ENCODE data around the gene TMEM108.

TMEM108 gene

DNA sequence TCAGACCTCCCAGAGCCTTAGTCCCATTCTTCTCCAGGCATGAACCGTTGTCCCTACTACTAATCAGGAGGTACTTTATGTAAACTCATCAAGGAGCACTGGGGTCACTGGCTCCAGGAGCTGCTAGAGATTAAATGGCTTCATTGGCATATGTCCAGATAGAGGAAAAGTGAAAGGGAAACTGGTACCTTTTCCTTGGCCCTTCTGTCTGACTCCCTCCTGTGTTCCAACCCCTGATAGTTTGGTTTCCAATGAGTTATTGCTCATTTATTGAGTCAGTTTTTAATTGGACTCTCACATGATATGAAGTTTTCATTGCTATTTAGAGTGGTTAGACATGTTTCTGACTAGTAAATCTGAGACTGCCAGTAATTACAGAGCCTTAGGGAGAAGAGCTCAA lies 231.2 kb downstream of the TMEM108 start:
- H3K9me3 Mint-ChIP-seq: no peaks in the 10 kb centered on the region
- no peaks in the 10 kb centered on the region for H3K36me3 Mint-ChIP-seq (ENCODE audit: low read depth)
- no peak for DNase-seq
- peaks cover 30% of the 10 kb centered on the region for H3K27me3 Mint-ChIP-seq
- peaks cover 4% of the 10 kb centered on the region for H3K4me1 Mint-ChIP-seq (ENCODE audit: low read depth)
- H3K27ac Mint-ChIP-seq: no peak overlapping the region
- no peak overlapping the region for H3K4me3 Mint-ChIP-seq

- DNase-seq: no peak
- no peak overlapping the region for H3K27ac Mint-ChIP-seq
- H3K36me3 Mint-ChIP-seq (ENCODE audit: low read depth): no peaks in the 10 kb centered on the region
- no peaks in the 10 kb centered on the region for H3K9me3 Mint-ChIP-seq
- H3K4me1 Mint-ChIP-seq (ENCODE audit: low read depth): peaks cover 4% of the 10 kb centered on the region
- peaks cover 22% of the 10 kb centered on the region for H3K27me3 Mint-ChIP-seq
- no peak overlapping the region for H3K4me3 Mint-ChIP-seq
Measured at GRCh38 chr3:133270631-133271030, 232.4 kb downstream of the TMEM108 start.

DNA sequence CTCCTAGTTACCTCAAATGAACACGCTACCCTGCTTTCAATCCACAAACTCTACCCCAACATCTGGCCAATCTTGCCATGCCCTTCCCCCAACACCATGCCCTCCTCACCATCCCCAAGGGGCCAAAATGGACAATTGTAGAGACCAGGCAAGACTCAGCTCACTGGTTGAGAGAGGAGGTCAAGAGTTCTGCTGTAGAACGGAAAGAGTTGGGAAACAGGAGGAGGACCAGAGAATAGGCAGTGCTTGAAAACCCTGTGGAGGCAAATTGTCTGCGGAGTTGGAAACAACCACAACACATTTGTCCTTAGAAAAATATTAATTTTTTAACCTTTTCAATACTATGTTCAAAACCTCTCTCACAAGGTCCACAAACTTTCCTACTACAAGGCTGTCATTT lies 232.9 kb downstream of the TMEM108 start:
- H3K27ac Mint-ChIP-seq: no peak overlapping the region
- no peaks in the 10 kb centered on the region for H3K9me3 Mint-ChIP-seq
- H3K4me3 Mint-ChIP-seq: no peak overlapping the region
- DNase-seq: no peak
- no peaks in the 10 kb centered on the region for H3K36me3 Mint-ChIP-seq (ENCODE audit: low read depth)
- H3K27me3 Mint-ChIP-seq: peaks cover 20% of the 10 kb centered on the region
- peaks cover 4% of the 10 kb centered on the region for H3K4me1 Mint-ChIP-seq (ENCODE audit: low read depth)

- no peaks in the 10 kb centered on the region for H3K36me3 Mint-ChIP-seq (ENCODE audit: low read depth)
- no peak overlapping the region for H3K27ac Mint-ChIP-seq
- H3K9me3 Mint-ChIP-seq: no peaks in the 10 kb centered on the region
- DNase-seq: no peak
- H3K27me3 Mint-ChIP-seq: peaks cover 15% of the 10 kb centered on the region
- H3K4me1 Mint-ChIP-seq (ENCODE audit: low read depth): peaks cover 4% of the 10 kb centered on the region
- no peak overlapping the region for H3K4me3 Mint-ChIP-seq
Measured at GRCh38 chr3:133271539-133271938, 233.3 kb downstream of the TMEM108 start.

- H3K36me3 Mint-ChIP-seq (ENCODE audit: low read depth): no peaks in the 10 kb centered on the region
- H3K4me1 Mint-ChIP-seq (ENCODE audit: low read depth): peaks cover 6% of the 10 kb centered on the region
- no peak for DNase-seq
- H3K9me3 Mint-ChIP-seq: no peaks in the 10 kb centered on the region
- no peak overlapping the region for H3K27ac Mint-ChIP-seq
- no peak overlapping the region for H3K4me3 Mint-ChIP-seq
- H3K27me3 Mint-ChIP-seq: peaks cover 15% of the 10 kb centered on the region
Measured at GRCh38 chr3:133273346-133273745, 235.2 kb downstream of the TMEM108 start.

- no peak for DNase-seq
- H3K4me3 Mint-ChIP-seq: no peak overlapping the region
- no peaks in the 10 kb centered on the region for H3K36me3 Mint-ChIP-seq (ENCODE audit: low read depth)
- H3K27ac Mint-ChIP-seq: no peak overlapping the region
- H3K4me1 Mint-ChIP-seq (ENCODE audit: low read depth): peaks cover 6% of the 10 kb centered on the region
- no peaks in the 10 kb centered on the region for H3K9me3 Mint-ChIP-seq
- H3K27me3 Mint-ChIP-seq: peaks cover 15% of the 10 kb centered on the region
Measured at GRCh38 chr3:133274477-133274876, 236.3 kb downstream of the TMEM108 start.

DNA sequence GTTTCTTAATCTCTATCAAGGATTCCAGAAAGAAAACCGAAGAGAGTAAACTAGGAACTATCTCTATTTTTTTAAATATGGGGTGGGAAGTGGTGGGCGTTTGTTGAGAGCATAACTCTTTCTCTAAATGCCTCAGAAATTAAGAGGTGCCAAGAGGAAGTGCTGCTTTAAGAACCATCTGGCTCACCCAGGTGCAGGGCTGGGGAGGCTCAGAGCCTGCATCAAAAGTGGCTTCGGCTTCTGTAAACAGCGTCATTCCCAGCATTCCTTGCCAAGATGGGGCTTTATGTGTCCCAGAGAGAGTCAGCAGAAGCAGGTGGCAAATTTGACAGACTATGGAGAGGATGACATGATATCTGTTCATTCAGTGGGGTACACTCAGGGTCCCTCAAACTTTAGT lies 238.4 kb downstream of the TMEM108 start:
- Mint-ChIP-seq H3K27me3 (peaks cover 7% of the 10 kb centered on the region), H3K27ac (no peak overlapping the region), H3K9me3 (no peaks in the 10 kb centered on the region), H3K4me3 (no peak overlapping the region), H3K4me1 (ENCODE audit: low read depth) (peaks cover 6% of the 10 kb centered on the region), H3K36me3 (ENCODE audit: low read depth) (no peaks in the 10 kb centered on the region)
- DNase-seq: no peak

- DNase-seq: no peak
- H3K27ac Mint-ChIP-seq: no peak overlapping the region
- peaks cover 7% of the 10 kb centered on the region for H3K27me3 Mint-ChIP-seq
- no peaks in the 10 kb centered on the region for H3K9me3 Mint-ChIP-seq
- no peak overlapping the region for H3K4me3 Mint-ChIP-seq
- H3K4me1 Mint-ChIP-seq (ENCODE audit: low read depth): peaks cover 6% of the 10 kb centered on the region
- H3K36me3 Mint-ChIP-seq (ENCODE audit: low read depth): no peaks in the 10 kb centered on the region
Measured at GRCh38 chr3:133277813-133278212, 239.6 kb downstream of the TMEM108 start.

DNA sequence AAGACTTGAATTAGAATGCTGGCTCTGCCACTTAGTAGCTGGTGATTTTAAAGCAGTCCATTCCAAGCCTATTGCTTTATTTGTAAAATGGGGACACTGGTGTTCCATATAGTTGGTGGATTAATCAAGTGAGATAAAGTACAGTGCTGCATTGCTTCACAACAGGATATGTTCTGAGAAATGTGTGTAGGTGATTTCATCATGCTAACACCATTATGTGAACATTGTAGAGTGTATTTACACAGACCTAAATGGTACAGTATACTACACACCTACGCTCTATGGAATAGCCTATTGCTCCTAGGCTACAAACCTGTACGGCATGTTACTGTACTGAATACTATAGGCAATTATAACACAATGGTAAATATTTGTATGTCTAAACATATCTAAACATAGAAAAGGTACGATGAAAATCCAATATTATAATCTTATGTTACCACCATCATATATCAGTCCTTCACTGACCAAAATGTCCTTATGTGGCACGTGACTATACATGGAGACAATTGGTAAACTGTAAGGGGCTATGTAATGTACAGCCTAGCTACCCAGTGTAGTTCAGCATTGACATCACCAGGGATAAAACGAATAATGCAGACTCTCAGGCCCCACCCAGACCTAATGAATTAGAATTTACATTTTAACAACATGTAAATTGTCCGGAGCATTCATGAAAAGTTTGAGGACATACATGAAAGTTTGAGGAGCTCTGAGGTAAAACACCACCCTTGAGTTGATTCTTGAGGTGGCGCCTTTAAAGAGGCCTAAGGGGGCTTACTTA lies 240.3 kb downstream of the TMEM108 start:
- no peak overlapping the region for H3K27ac Mint-ChIP-seq
- no peaks in the 10 kb centered on the region for H3K36me3 Mint-ChIP-seq (ENCODE audit: low read depth)
- no peaks in the 10 kb centered on the region for H3K9me3 Mint-ChIP-seq
- H3K4me1 Mint-ChIP-seq (ENCODE audit: low read depth): peaks cover 5% of the 10 kb centered on the region
- H3K27me3 Mint-ChIP-seq: peaks cover 6% of the 10 kb centered on the region
- H3K4me3 Mint-ChIP-seq: no peak overlapping the region
- DNase-seq: no peak

- Mint-ChIP-seq H3K27me3 (peaks cover 4% of the 10 kb centered on the region), H3K4me1 (ENCODE audit: low read depth) (peaks cover 2% of the 10 kb centered on the region), H3K36me3 (ENCODE audit: low read depth) (no peaks in the 10 kb centered on the region), H3K9me3 (no peaks in the 10 kb centered on the region), H3K4me3 (no peak overlapping the region), H3K27ac (no peak overlapping the region)
- DNase-seq: no peak
Measured at GRCh38 chr3:133280586-133280985, 242.4 kb downstream of the TMEM108 start.

GRCh38 chr3:133282236-133282635 lies 244.0 kb downstream of the TMEM108 start:
- DNase-seq: no peak
- Mint-ChIP-seq H3K27ac (no peak overlapping the region), H3K4me3 (no peak overlapping the region), H3K27me3 (peaks cover 10% of the 10 kb centered on the region), H3K9me3 (no peaks in the 10 kb centered on the region), H3K36me3 (ENCODE audit: low read depth) (no peaks in the 10 kb centered on the region), H3K4me1 (ENCODE audit: low read depth) (no peaks in the 10 kb centered on the region)

- H3K4me3 Mint-ChIP-seq: no peak overlapping the region
- H3K36me3 Mint-ChIP-seq (ENCODE audit: low read depth): no peaks in the 10 kb centered on the region
- no peaks in the 10 kb centered on the region for H3K9me3 Mint-ChIP-seq
- H3K27me3 Mint-ChIP-seq: peaks cover 18% of the 10 kb centered on the region
- H3K4me1 Mint-ChIP-seq (ENCODE audit: low read depth): no peaks in the 10 kb centered on the region
- no peak for DNase-seq
- H3K27ac Mint-ChIP-seq: no peak overlapping the region
Measured at GRCh38 chr3:133283958-133284807, 246.0 kb downstream of the TMEM108 start.

- Mint-ChIP-seq H3K9me3 (no peaks in the 10 kb centered on the region), H3K27me3 (peaks cover 24% of the 10 kb centered on the region), H3K36me3 (ENCODE audit: low read depth) (no peaks in the 10 kb centered on the region), H3K4me1 (ENCODE audit: low read depth) (no peaks in the 10 kb centered on the region), H3K27ac (no peak overlapping the region), H3K4me3 (no peak overlapping the region)
- DNase-seq: no peak
Measured at GRCh38 chr3:133289322-133289721, 251.1 kb downstream of the TMEM108 start.

DNA sequence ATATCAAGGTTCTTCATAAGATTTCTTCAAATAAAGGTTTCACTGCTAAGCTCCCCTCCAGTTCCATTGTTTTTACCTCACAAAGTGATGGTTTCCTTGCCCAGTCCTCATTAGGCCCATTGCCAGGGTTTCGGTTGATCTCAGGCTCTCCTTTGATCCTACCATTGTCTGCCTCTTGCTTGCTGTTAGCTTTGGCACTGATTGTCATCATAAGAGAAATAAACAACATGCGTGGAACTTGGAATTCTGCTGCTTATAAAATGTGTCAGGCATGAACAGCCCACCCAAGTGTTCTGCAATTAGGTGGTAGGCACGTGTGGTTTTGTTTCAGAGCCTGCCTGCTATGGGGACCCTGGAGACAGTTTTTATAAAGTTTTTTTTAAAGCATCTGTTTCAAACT lies 254.1 kb downstream of the TMEM108 start:
- no peak for DNase-seq
- no peak overlapping the region for H3K27ac Mint-ChIP-seq
- H3K4me1 Mint-ChIP-seq (ENCODE audit: low read depth): peaks cover 2% of the 10 kb centered on the region
- no peaks in the 10 kb centered on the region for H3K9me3 Mint-ChIP-seq
- no peak overlapping the region for H3K4me3 Mint-ChIP-seq
- H3K36me3 Mint-ChIP-seq (ENCODE audit: low read depth): no peaks in the 10 kb centered on the region
- H3K27me3 Mint-ChIP-seq: peaks cover 14% of the 10 kb centered on the region

Data from activated T-cell treated with anti-CD3 and anti-CD28 coated beads, Interleukin-2, amount 50 U/mL, for 24 hours (primary cell).